Nephron (organoid): ENCODE data around the gene CLK4.
A peak's percentile ranks its signal among the peaks of the same experiment; 100 is the strongest.

Source experiments
- H3K27ac Mint-ChIP-seq, 3 experiments: 2 replicates each; pipeline ENCODE4 v1.8.0; 2020; ENCODE audit warnings: mixed read lengths in 3 of 3, mild to moderate bottlenecking in 2 of 3, moderate library complexity in 1 of 3
- H3K27me3 Mint-ChIP-seq: 2 replicates; pipeline ENCODE4 v1.8.0; 2021; ENCODE audit warnings: low read depth, mild to moderate bottlenecking, moderate library complexity, mixed read lengths
- H3K36me3 Mint-ChIP-seq: 2 replicates; pipeline ENCODE4 v1.8.0; 2020; ENCODE audit warnings: low read depth, mixed read lengths
- H3K4me1 Mint-ChIP-seq: 2 replicates; pipeline ENCODE4 v1.8.0; 2020; ENCODE audit warnings: mixed read lengths
- H3K4me3 Mint-ChIP-seq, 3 experiments: 2 replicates each; pipeline ENCODE4 v1.8.0; 2020; ENCODE audit warnings: mild to moderate bottlenecking in 3 of 3, mixed read lengths in 3 of 3, moderate library complexity in 2 of 3
- H3K9me3 Mint-ChIP-seq: 2 replicates; pipeline ENCODE4 v1.8.0; 2020; ENCODE audit warnings: mixed read lengths
- TF ChIP-seq, protein P1 (sequence below), 3 experiments: fragments of 200-600 bp; sonication (generic); IDR thresholded peaks; one replicate each; pipeline ENCODE4 v1.5.0; 2021; ENCODE audit warnings: antibody characterized with exemption in 3 of 3; ENCODE audit not compliant: unreplicated experiment in 3 of 3

Gene CLK4

DNA sequence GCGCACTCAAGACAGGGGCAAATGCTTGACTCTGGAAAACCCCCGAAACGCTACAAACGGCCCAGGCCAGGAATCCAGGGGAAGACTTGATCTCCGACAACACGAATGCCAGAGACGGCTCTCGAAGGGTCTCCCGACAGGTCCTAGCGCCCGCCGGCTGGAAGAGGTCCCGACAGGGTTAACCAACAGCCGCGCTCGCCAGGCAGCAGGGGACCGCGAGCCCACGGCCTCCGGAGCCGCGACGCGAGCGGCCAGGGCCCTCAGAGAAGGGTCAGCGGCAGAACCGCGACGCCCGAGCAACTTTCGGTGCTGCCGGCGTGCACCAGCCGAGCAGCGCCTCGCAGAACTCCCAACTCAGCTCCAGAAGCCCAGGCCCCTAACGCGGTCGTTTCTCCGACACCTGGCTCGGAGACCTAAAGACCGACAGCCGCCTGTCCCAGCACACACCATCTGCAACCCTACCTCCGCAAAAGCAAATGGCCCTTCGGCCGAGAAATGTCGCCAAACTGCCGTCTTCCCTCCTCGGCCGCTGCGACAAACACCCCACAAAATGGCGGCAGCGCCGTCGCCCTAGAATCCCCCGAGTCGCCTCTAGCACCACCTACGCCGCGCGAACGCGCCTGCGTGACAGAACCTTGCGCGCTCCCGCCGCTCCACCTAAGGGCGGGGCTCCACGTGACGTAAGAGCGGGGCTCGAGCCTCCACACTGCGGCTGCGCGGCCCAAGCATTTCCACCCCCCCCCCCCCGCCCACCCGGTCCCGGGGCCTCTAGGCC, at the start of gene CLK4:
Gene CLK4 (minus strand): TSS at position 567 of the 775 bp plus-strand sequence. CDS start 3,634 bp downstream, outside the sequence.
- Mint-ChIP-seq H3K27me3 (peaks cover 9% of the 10 kb centered on the region), H3K27ac (peak within 1 kb of the TSS; percentile 81 to 100 (median 99))

DNA sequence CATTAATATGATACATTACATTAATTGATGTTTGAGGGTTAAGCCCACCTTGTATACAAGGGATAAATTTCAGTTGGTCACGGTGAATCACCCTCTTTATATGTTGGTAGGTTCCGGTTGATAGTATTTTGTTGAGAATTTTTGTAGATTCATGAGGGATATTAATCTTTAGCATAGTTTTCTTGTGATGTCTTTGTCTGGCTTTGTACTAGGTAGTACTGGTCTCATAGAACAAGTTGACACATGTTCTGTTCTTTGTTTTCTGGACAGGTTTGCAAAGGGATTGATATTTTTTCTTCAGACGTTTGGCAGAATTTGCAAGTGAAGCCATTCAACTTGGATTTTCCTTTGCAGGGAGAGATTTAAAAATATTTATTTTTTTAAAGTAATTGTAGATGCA, 49.1 kb upstream of the CLK4 start:
- TF ChIP-seq, protein P1, sequence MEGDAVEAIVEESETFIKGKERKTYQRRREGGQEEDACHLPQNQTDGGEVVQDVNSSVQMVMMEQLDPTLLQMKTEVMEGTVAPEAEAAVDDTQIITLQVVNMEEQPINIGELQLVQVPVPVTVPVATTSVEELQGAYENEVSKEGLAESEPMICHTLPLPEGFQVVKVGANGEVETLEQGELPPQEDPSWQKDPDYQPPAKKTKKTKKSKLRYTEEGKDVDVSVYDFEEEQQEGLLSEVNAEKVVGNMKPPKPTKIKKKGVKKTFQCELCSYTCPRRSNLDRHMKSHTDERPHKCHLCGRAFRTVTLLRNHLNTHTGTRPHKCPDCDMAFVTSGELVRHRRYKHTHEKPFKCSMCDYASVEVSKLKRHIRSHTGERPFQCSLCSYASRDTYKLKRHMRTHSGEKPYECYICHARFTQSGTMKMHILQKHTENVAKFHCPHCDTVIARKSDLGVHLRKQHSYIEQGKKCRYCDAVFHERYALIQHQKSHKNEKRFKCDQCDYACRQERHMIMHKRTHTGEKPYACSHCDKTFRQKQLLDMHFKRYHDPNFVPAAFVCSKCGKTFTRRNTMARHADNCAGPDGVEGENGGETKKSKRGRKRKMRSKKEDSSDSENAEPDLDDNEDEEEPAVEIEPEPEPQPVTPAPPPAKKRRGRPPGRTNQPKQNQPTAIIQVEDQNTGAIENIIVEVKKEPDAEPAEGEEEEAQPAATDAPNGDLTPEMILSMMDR (IDR thresholded peaks at IDR 0.05; ENCODE audit: unreplicated experiment in 3 of 3), result no peak
- Mint-ChIP-seq H3K9me3 (peaks cover 8% of the 10 kb centered on the region), H3K4me3 (no peak overlapping the region), H3K27ac (no peak overlapping the region), H3K36me3 (no peaks in the 10 kb centered on the region), H3K27me3 (no peaks in the 10 kb centered on the region), H3K4me1 (peaks cover 18% of the 10 kb centered on the region)

More for the DNA sequence above, at the start of gene CLK4:
- Mint-ChIP-seq H3K4me3 (peak within 1 kb of the TSS; percentile 97 to 100 (median 97)), H3K4me1 (peaks cover 36% of the 10 kb centered on the region), H3K36me3 (peaks cover 16% of the 10 kb centered on the region), H3K9me3 (no peaks in the 10 kb centered on the region)
- TF ChIP-seq, protein P1 (IDR thresholded peaks at IDR 0.05; ENCODE audit: unreplicated experiment in 3 of 3), result no peak

DNA sequence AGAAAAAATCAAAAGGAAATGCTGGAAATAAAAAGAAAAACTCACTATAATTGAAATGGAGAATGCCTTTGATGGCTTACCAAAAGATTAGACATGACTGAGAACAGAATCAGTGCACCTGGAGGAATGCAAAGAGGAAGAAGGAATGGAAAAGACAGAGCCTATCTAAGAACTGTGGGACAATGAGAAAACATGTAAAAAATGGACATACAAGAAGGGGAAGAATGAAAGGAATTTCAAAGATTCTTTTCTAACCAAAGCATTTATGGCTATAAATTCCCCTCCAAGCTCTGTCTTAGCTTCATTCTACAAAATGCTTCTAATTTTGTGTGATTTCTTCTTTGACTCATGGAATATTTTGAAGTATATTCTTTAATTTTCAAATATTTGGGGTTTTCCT, 47.5 kb upstream of the CLK4 start:
- peaks cover 14% of the 10 kb centered on the region for H3K9me3 Mint-ChIP-seq
- TF ChIP-seq, protein P1 (IDR thresholded peaks at IDR 0.05; ENCODE audit: unreplicated experiment in 3 of 3), result no peak
- H3K36me3 Mint-ChIP-seq, result no peaks in the 10 kb centered on the region
- H3K27me3 Mint-ChIP-seq, result peaks cover 9% of the 10 kb centered on the region
- no peak overlapping the region for H3K27ac Mint-ChIP-seq
- H3K4me3 Mint-ChIP-seq, result no peak overlapping the region
- H3K4me1 Mint-ChIP-seq, result peaks cover 18% of the 10 kb centered on the region

DNA sequence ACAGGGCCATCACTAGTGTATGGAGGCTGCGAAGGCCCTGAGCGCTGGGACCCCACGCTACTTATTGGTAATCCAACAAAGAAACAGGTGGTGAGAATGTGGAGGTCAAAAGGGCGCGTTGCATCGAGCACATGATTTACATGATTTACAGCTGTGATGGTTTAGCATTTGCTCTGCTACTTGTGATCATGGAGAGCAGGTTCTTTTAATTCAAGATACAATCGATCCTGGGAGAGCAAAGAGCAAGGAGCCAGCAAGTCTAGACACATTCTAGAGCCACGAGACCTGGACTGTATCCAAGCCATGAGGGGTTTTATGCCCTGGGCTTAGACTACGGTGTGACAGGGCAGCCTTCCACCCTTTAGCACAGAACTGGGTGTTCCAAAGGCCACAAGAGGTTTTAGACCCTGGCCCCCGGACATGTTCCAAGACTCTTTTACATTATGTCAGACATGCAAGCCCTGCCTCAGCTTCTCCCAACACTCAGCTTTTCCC, 47.0 kb upstream of the CLK4 start:
- TF ChIP-seq, protein P1 (IDR thresholded peaks at IDR 0.05; ENCODE audit: unreplicated experiment in 3 of 3), result no peak

DNA sequence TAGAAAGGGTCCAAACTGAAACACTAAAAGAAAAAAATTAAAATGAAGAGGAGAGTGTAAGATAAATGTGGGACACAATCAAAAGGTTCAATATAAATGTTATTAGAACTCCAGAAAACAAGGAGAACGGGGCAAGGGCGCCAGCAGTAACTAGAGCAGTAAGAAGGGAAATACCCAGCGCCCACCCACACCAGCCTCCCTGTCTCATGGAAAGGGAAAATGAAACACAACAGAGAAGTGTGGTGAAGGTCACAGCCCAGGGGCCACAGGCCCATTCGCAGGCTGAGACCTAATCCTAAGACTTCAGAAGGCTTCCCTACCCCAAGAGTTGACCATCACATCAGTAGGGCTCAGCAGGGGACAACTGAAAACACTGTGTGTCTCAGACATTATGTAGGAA, 45.8 kb upstream of the CLK4 start:
- Mint-ChIP-seq H3K36me3 (no peaks in the 10 kb centered on the region), H3K4me1 (peaks cover 18% of the 10 kb centered on the region), H3K27ac (no peak overlapping the region), H3K4me3 (no peak overlapping the region), H3K27me3 (peaks cover 9% of the 10 kb centered on the region), H3K9me3 (peaks cover 25% of the 10 kb centered on the region)
- TF ChIP-seq, protein P1 (IDR thresholded peaks at IDR 0.05; ENCODE audit: unreplicated experiment in 3 of 3), result no peak

More for the DNA sequence above, 47.0 kb upstream of the CLK4 start:
- Mint-ChIP-seq H3K4me1 (peaks cover 18% of the 10 kb centered on the region), H3K4me3 (no peak overlapping the region), H3K27ac (peak overlapping the region in 1 of 3 experiments; percentile 20), H3K9me3 (peaks cover 18% of the 10 kb centered on the region), H3K36me3 (no peaks in the 10 kb centered on the region), H3K27me3 (peaks cover 9% of the 10 kb centered on the region)
